MM.1S (cell line): Measurements from ENCODE around the gene ABCA9.

ENCODE experiments used
- DNase-seq: peaks from one replicate; pipeline ENCODE4 v3.0.0-alpha.2; 2015
- H2AFZ ChIP-seq: fragments of 300-600 bp; sonication (generic); 2 replicates; pipeline ENCODE4 v1.6.0; 2016; ENCODE audit warnings: antibody characterized with exemption, low read length
- H3F3A ChIP-seq: fragments of 300-600 bp; sonication (generic); 2 replicates; pipeline ENCODE4 v1.6.1; 2016; ENCODE audit warnings: mild to moderate bottlenecking, antibody characterized with exemption, low read length, moderate library complexity, mixed read lengths; ENCODE audit not compliant: insufficient read depth
- H3K27ac ChIP-seq: fragments of 300-600 bp; sonication (generic); 2 replicates; pipeline ENCODE4 v1.5.1; 2016; ENCODE audit warnings: mild to moderate bottlenecking, low read length
- H3K27me3 ChIP-seq: fragments of 300-600 bp; sonication (generic); replicated peaks from 2 replicates; pipeline ENCODE4 v1.6.0; 2016; ENCODE audit warnings: low read length; ENCODE audit not compliant: insufficient read depth
- H3K36me3 ChIP-seq: fragments of 300-600 bp; sonication (generic); replicated peaks from 2 replicates; pipeline ENCODE4 v1.6.1; 2016; ENCODE audit warnings: mild to moderate bottlenecking, low read length, mixed read lengths; ENCODE audit not compliant: insufficient read depth
- H3K4me1 ChIP-seq: fragments of 300-600 bp; sonication (generic); 2 replicates; pipeline ENCODE4 v1.6.1; 2016; ENCODE audit warnings: low read length, mixed read lengths
- H3K4me2 ChIP-seq: fragments of 300-600 bp; sonication (generic); 2 replicates; pipeline ENCODE4 v1.6.0; 2016; ENCODE audit warnings: low read depth, low read length
- H3K4me3 ChIP-seq: fragments of 300-600 bp; sonication (generic); 2 replicates; pipeline ENCODE4 v1.5.1; 2016; ENCODE audit warnings: low read length, mixed read lengths
- H3K79me2 ChIP-seq: fragments of 300-600 bp; sonication (generic); 2 replicates; pipeline ENCODE4 v1.6.1; 2016; ENCODE audit warnings: mixed run types, low read length, mixed read lengths
- H3K9ac ChIP-seq: fragments of 300-600 bp; sonication (generic); 2 replicates; pipeline ENCODE4 v1.6.1; 2016; ENCODE audit warnings: low read length, mixed read lengths
- H3K9me2 ChIP-seq: fragments of 300-600 bp; sonication (generic); replicated peaks from 2 replicates; pipeline ENCODE4 v1.6.1; 2016; ENCODE audit warnings: mild to moderate bottlenecking, low read length, mixed read lengths; ENCODE audit not compliant: insufficient read depth
- H3K9me3 ChIP-seq: fragments of 300-600 bp; sonication (generic); replicated peaks from 2 replicates; pipeline ENCODE4 v1.6.1; 2016; ENCODE audit warnings: mild to moderate bottlenecking, low read length, mixed read lengths; ENCODE audit not compliant: insufficient read depth
- H4K20me1 ChIP-seq: fragments of 300-600 bp; sonication (generic); 2 replicates; pipeline ENCODE4 v1.6.1; 2016; ENCODE audit warnings: mild to moderate bottlenecking, low read length, moderate library complexity, mixed read lengths; ENCODE audit not compliant: insufficient read depth
- CTCF ChIP-seq: fragments of 300-600 bp; sonication (generic); IDR thresholded peaks from 2 replicates; pipeline ENCODE4 v1.5.1; 2016; ENCODE audit warnings: antibody characterized with exemption, low read length, mixed read lengths
- EZH2 ChIP-seq: fragments of 300-600 bp; sonication (generic); optimal IDR thresholded peaks from 2 replicates; pipeline ENCODE3; 2017; ENCODE audit warnings: low read depth, mild to moderate bottlenecking, antibody characterized with exemption, low read length, mixed read lengths
- EZH2phosphoT487 ChIP-seq: fragments of 300-600 bp; sonication (generic); IDR thresholded peaks from 2 replicates; pipeline ENCODE4 v1.6.1; 2018; ENCODE audit warnings: antibody characterized with exemption, low read length

The ABCA9 gene

GRCh38 chr17:69069226-69069750, 8.6 kb upstream of the ABCA9 start:
- Histone ChIP-seq H3K4me2 (no peak overlapping the region), H3K4me1 (peaks cover 23% of the 10 kb centered on the region), H3K27ac (no peak overlapping the region), H3K4me3 (no peak overlapping the region), H3K9ac (no peak overlapping the region), H3K27me3 (no peaks in the 10 kb centered on the region), H3K9me3 (no peaks in the 10 kb centered on the region), H2AFZ (no peak overlapping the region), H3K9me2 (no peaks in the 10 kb centered on the region), H3K79me2 (no peaks in the 10 kb centered on the region), H4K20me1 (no peaks in the 10 kb centered on the region), H3F3A (no peaks in the 10 kb centered on the region), H3K36me3 (no peaks in the 10 kb centered on the region)
- TF ChIP-seq EZH2 = no peak
- no peak for DNase-seq

GRCh38 chr17:69067274-69068047, 6.7 kb upstream of the ABCA9 start:
- DNase-seq = no peak
- peak overlapping the region; percentile 2; the same call in 1 of the 2 replicates for H2AFZ ChIP-seq

GRCh38 chr17:69066482-69066881, 5.8 kb upstream of the ABCA9 start:
- no peak overlapping the region for H3K9ac ChIP-seq
- no peak overlapping the region for H3K4me3 ChIP-seq

More at GRCh38 chr17:69067274-69068047, 6.7 kb upstream of the ABCA9 start:
- H3K9me3 ChIP-seq = no peaks in the 10 kb centered on the region
- no peaks in the 10 kb centered on the region for H3K9me2 ChIP-seq
- no peaks in the 10 kb centered on the region for H4K20me1 ChIP-seq
- no peak overlapping the region for H3K9ac ChIP-seq
- H3K27me3 ChIP-seq = no peaks in the 10 kb centered on the region
- no peak overlapping the region for H3K27ac ChIP-seq
- peaks cover 23% of the 10 kb centered on the region for H3K4me1 ChIP-seq
- H3K36me3 ChIP-seq = no peaks in the 10 kb centered on the region
- TF ChIP-seq CTCF (peak; percentile 30), EZH2 (no peak)
- no peak overlapping the region for H3K4me3 ChIP-seq
- no peak overlapping the region for H3K4me2 ChIP-seq
- no peaks in the 10 kb centered on the region for H3F3A ChIP-seq
- no peaks in the 10 kb centered on the region for H3K79me2 ChIP-seq

More at GRCh38 chr17:69066482-69066881, 5.8 kb upstream of the ABCA9 start:
- TF ChIP-seq EZH2 = no peak
- no peak for TF ChIP-seq EZH2phosphoT487
- no peak for TF ChIP-seq CTCF
- H3K79me2 ChIP-seq = no peaks in the 10 kb centered on the region
- DNase-seq = no peak
- H3K4me1 ChIP-seq = peaks cover 23% of the 10 kb centered on the region
- H3K9me2 ChIP-seq = no peaks in the 10 kb centered on the region
- no peak overlapping the region for H2AFZ ChIP-seq
- no peak overlapping the region for H3K27ac ChIP-seq
- no peaks in the 10 kb centered on the region for H3K9me3 ChIP-seq
- H3F3A ChIP-seq = no peaks in the 10 kb centered on the region
- H4K20me1 ChIP-seq = no peaks in the 10 kb centered on the region
- no peak overlapping the region for H3K4me2 ChIP-seq
- H3K36me3 ChIP-seq = no peaks in the 10 kb centered on the region
- no peaks in the 10 kb centered on the region for H3K27me3 ChIP-seq
